Skeletal muscle tissue (tissue), 4 donors: ENCODE data around the gene AKNA. TPM values are rescaled to one million over a fixed set of nuclear protein-coding genes. Genes with fewer than 3 reads are reported as not detected.

ENCODE experiments used
- H3K27ac ChIP-seq: one replicate; pipeline ENCODE4 v1.7.0; 2013; ENCODE audit warnings: mild to moderate bottlenecking, low read depth, low read length, inconsistent platforms
- H3K27me3 ChIP-seq, 3 donors: one replicate each; pipeline ENCODE4 v1.7.0; 2013; ENCODE audit warnings: low read length in 3 of 3; ENCODE audit not compliant: control insufficient read depth in 3 of 3, insufficient read depth in 3 of 3
- H3K36me3 ChIP-seq, 3 donors: one replicate each; pipeline ENCODE4 v1.7.0; 2013; ENCODE audit warnings: low read length in 3 of 3; ENCODE audit not compliant: control insufficient read depth in 3 of 3, insufficient read depth in 3 of 3
- H3K4me1 ChIP-seq, 3 donors: one replicate each; pipeline ENCODE4 v1.7.0; 2013; ENCODE audit warnings: low read length in 3 of 3, mild to moderate bottlenecking in 3 of 3; ENCODE audit not compliant: control insufficient read depth in 3 of 3, insufficient read depth in 3 of 3
- H3K4me3 ChIP-seq, 3 donors: one replicate each; pipeline ENCODE4 v1.7.0; 2013; ENCODE audit warnings: low read length in 3 of 3
- H3K9ac ChIP-seq, 3 donors: one replicate each; pipeline ENCODE4 v1.7.0; 2013; ENCODE audit warnings: low read length in 3 of 3, mild to moderate bottlenecking in 3 of 3, moderate library complexity in 2 of 3, low read depth in 1 of 3
- H3K9me3 ChIP-seq, 3 donors: one replicate each; pipeline ENCODE4 v1.7.0; 2013; ENCODE audit warnings: low read length in 3 of 3; ENCODE audit not compliant: control insufficient read depth in 3 of 3
- total RNA-seq: library from RNA; depleted of rRNA; stranded (reverse); fragments of >200 nt; gene quantifications from one replicate; pipeline ENCODE4 v1.2.3, GENCODE V29; 2014
- donor health status: Osteomylitis.

Gene AKNA
- total RNA-seq, 1 donor from 2014 or later, result 6.3 TPM

DNA sequence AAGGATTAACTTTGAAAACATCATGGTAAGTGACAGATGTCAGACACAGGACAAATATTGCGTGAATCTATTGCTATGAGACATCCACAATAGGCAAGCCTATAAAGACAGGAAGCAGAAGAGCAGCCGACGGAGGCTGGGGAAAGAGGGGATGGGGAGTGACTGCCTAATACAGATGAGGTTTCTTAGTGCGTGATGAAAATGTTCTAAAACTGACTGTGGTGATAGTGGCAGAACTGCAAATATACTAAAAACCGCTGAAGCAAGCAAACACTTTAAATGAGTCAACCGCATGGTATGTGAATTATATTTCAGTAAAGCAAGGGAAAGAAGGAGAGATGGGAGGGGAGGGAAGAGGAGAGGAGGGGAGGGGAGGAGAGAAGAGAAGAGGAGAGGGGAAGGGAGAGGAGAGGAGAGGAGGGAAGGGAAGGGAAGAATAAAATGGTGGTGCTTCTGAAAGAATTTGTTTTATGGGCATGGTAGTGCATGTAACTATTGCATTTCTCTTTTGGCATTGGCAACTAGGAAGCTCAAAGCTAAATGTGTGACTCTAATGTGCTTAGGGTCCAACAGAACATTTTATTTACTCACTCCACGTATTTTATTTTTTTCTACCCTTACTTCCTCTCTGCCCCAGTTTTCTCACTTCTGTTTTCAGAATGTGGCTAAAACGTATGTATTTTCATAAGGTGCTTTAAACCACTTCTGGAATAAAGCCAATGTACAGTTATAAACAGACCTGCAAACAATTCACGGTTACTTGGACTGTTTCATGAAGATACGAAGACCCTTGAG is 21.3 kb downstream of the AKNA start:
- Histone ChIP-seq H3K9me3 (no peaks in the 10 kb centered on the region), H3K27ac (no peak overlapping the region), H3K9ac (no peak overlapping the region), H3K36me3 (peaks cover 15 to 22% (median 17%) of the 10 kb centered on the region in 3 donors), H3K4me3 (no peak overlapping the region), H3K27me3 (no peaks in the 10 kb centered on the region), H3K4me1 (peaks cover 0 to 16% (median 0%) of the 10 kb centered on the region in 3 donors)

DNA sequence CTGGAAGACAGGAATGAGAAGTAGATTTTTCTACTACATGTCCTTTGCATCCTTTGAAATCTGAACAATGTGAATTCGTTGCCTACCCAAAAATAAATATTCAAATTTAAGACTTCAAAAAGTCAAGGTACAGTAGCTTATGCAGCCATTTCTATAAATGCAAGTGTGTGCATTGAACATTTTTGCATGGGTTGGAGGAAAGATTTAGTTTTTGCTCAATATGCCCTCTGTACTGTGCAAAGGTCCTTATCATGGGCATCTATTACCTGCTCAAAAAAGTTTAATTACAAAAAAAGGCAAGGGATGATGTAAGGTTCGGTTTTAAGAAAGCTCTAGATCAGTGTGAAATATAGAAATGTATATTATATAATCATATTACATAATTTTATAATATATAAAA is 22.6 kb downstream of the AKNA start:
- peaks cover 20 to 33% (median 26%) of the 10 kb centered on the region in 3 donors for H3K36me3 ChIP-seq
- no peaks in the 10 kb centered on the region for H3K9me3 ChIP-seq
- H3K4me1 ChIP-seq, result peaks cover 0 to 16% (median 0%) of the 10 kb centered on the region in 3 donors
- no peak overlapping the region for H3K4me3 ChIP-seq
- no peak overlapping the region for H3K9ac ChIP-seq
- H3K27me3 ChIP-seq, result no peaks in the 10 kb centered on the region
- no peak overlapping the region for H3K27ac ChIP-seq

DNA sequence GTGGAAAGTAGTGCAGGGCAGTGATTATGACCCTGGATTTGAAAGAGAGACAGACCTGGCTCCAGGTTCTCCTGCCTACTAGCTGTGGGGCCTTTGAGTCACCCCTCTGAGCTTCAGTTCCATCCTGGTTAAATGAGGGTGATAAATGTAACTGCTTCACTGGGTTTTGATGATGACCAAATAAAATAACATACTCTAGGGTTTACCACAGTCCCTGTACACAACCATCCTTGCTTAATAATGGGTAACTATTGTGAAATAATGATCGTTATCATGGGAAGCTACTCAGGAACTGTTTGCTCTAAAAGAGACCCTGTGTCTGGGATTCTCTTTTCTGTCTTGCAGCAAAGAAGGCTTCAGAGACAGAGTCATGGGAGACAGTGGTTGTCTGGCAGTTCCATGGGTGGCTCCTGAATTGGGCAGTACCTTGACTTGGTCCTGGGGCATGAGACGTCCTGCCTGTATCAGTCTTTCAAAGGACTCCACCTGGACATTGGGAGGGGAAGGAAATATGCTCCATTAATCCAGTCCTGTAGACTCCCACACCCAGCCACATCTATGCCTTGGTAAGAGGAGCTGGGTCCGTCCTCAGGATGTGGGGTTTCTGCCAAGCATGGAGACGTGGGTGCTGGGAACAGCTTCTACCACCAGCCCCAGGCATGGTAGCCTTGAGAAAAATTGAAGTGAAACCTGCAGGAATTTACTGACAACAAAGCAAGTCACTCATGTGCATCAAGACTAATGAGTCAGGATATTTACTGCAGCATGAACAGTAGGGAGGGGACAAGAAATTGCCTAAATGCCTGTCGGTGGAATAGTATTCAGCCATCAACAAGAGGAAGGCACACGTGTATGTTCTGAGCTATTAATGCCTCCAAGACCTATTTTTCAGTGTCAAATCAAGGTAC is 23.4 kb downstream of the AKNA start:
- no peaks in the 10 kb centered on the region for H3K27me3 ChIP-seq
- H3K4me1 ChIP-seq, result peaks cover 0 to 16% (median 0%) of the 10 kb centered on the region in 3 donors
- no peaks in the 10 kb centered on the region for H3K9me3 ChIP-seq
- H3K27ac ChIP-seq, result no peak overlapping the region
- peaks cover 23 to 40% (median 32%) of the 10 kb centered on the region in 3 donors for H3K36me3 ChIP-seq
- H3K4me3 ChIP-seq, result no peak overlapping the region
- H3K9ac ChIP-seq, result no peak overlapping the region

DNA sequence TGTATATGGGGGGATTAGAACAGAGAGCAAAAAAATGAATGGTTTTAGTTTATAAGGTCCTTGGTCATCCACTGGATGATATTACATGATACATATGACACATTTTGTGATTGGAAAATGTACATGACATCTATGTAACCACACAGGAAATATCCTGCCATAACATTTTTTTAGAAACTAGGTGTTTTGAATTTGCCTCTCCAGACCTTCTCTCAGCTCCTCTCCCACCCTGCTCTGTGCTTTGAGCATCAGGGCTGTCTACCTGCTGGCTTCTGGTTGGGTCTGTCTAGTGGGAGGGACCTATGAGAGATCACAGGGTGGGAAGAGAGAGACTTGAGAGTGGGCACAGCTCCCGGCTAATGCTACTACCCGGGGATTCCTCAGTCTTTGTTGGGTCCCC is 24.4 kb downstream of the AKNA start:
- Histone ChIP-seq H3K9me3 (no peaks in the 10 kb centered on the region), H3K4me3 (no peak overlapping the region), H3K27me3 (no peaks in the 10 kb centered on the region), H3K27ac (no peak overlapping the region), H3K4me1 (peaks cover 0 to 16% (median 0%) of the 10 kb centered on the region in 3 donors), H3K36me3 (peaks cover 22 to 44% (median 32%) of the 10 kb centered on the region in 3 donors), H3K9ac (no peak overlapping the region)

DNA sequence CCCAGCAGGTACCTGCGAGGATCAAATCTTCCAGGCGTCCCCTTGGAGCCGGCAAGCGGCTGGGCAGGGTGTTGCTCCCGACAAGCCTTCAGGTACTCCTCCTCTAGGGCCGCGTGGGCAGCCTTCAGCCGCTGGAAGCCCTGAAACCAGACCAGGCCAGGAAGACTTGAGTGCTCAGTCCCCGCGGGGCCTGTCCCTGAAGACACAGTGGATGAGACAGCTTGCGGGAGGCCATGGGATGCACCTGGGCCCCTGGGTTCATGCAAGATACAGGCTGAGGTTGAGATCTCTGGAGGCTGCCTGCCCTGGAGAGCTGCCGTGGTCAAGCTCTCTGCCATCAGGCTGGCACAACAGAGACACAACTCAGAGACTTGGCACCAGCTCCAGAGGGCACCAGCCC is 25.4 kb downstream of the AKNA start:
- H3K9me3 ChIP-seq, result no peaks in the 10 kb centered on the region
- peaks cover 0 to 7% (median 0%) of the 10 kb centered on the region in 3 donors for H3K4me1 ChIP-seq
- H3K36me3 ChIP-seq, result peaks cover 25 to 49% (median 27%) of the 10 kb centered on the region in 3 donors
- H3K4me3 ChIP-seq, result no peak overlapping the region
- no peaks in the 10 kb centered on the region for H3K27me3 ChIP-seq
- H3K27ac ChIP-seq, result no peak overlapping the region
- H3K9ac ChIP-seq, result no peak overlapping the region

DNA sequence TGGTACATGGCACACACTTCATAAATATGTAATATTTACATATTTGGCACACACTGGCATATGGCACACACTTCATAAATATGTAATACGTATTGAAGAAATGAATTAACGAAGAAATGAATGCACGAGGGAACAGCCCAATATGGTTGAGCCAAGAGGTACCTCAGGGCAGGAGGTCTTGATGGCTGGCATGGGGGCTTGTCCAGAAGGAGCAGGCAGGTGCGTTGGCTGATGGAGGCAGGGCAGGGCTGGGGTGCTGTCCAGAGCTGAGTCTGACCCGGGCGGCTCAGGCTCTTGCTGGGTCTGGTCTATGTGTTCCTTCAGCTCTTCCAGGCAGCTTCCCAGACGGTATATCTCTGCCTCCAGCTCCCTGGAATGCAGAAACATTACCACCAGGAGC is 26.2 kb downstream of the AKNA start:
- H3K4me1 ChIP-seq, result peaks cover 0 to 7% (median 0%) of the 10 kb centered on the region in 3 donors
- H3K36me3 ChIP-seq, result peaks cover 25 to 55% (median 33%) of the 10 kb centered on the region in 3 donors
- H3K4me3 ChIP-seq, result no peak overlapping the region
- no peaks in the 10 kb centered on the region for H3K27me3 ChIP-seq
- H3K27ac ChIP-seq, result no peak overlapping the region
- no peak overlapping the region for H3K9ac ChIP-seq
- no peaks in the 10 kb centered on the region for H3K9me3 ChIP-seq

DNA sequence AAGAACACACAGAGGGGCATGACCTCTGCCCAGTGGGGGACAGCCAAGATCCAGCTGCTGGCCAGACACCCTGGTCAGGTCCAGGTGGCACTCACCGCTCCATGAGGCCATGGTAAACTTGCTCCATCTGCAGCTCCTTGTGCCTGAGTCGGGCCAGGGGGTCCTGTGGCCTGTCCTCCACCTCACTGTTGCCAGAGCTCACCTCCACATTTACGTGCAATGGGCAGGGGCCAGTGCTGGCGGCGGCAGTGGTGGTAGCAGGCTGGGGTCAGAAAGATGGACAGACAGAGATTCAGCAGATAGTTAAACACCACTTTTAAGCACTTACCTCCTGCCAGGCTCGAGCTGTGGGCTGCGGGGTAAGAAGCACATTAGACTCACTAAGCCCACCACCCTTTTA is 28.0 kb downstream of the AKNA start:
- peaks cover 28 to 59% (median 32%) of the 10 kb centered on the region in 3 donors for H3K36me3 ChIP-seq
- H3K9me3 ChIP-seq, result no peaks in the 10 kb centered on the region
- H3K4me3 ChIP-seq, result no peak overlapping the region

DNA sequence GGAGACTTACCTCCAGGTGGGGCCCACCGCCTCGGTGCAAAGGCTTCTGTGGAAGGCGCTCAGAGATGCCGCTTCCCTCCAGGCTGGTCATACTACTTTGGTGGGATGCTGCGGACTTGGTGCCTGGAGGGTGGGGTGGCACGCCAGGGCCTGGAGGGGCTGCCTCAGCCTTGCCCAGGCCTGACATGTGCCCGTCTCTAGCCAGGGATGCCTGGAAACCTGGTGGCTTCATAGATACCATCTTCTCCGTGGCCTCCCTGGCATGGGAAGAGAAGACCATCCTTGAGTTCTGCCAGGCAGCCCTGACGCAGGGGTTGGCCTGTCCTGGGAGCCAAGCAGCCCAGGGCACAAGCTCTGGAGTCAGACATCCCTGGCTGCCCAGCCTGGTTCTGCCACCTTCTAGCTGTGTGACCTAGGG is 29.9 kb downstream of the AKNA start:
- H3K4me1 ChIP-seq, result no peaks in the 10 kb centered on the region
- peaks cover 28 to 51% (median 28%) of the 10 kb centered on the region in 3 donors for H3K36me3 ChIP-seq
- no peak overlapping the region for H3K9ac ChIP-seq
- no peaks in the 10 kb centered on the region for H3K27me3 ChIP-seq
- no peak overlapping the region for H3K4me3 ChIP-seq
- H3K27ac ChIP-seq, result no peak overlapping the region
- no peaks in the 10 kb centered on the region for H3K9me3 ChIP-seq

More for the DNA sequence above, 28.0 kb downstream of the AKNA start:
- H3K4me1 ChIP-seq, result peaks cover 0 to 5% (median 0%) of the 10 kb centered on the region in 3 donors
- H3K9ac ChIP-seq, result no peak overlapping the region
- no peak overlapping the region for H3K27ac ChIP-seq
- no peaks in the 10 kb centered on the region for H3K27me3 ChIP-seq

DNA sequence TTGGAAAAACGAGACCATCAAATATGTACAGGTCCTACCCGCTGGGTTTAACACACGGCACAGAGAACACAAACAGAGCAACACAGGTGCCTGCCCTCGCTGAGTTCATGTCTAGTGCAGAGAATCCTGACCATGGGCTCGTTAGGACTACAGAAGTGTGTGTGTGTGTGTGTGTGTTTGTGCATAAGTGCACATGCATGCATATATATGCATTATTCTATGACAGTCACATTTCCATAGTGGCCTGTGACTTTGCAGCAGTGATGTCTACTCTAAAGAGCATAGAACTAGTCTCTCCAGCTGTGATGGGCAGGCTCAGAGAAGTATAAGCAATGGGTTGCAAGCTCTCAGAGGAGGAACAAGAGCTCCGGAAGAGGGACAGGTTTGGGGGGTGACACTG is 30.4 kb downstream of the AKNA start:
- Histone ChIP-seq H3K9ac (no peak overlapping the region), H3K27ac (no peak overlapping the region), H3K9me3 (no peaks in the 10 kb centered on the region), H3K36me3 (peaks cover 25 to 49% (median 28%) of the 10 kb centered on the region in 3 donors), H3K27me3 (no peaks in the 10 kb centered on the region), H3K4me3 (no peak overlapping the region), H3K4me1 (no peaks in the 10 kb centered on the region)
